NCI-H2227 treated with DMSO at 0.1 percent for 48 hours (cell line): ENCODE data around the gene SYMPK.

ENCODE experiments used
- DNase-seq: peaks from one replicate; lab custom pipeline; 2025; lab: John Stamatoyannopoulos, UW

Gene SYMPK

DNA sequence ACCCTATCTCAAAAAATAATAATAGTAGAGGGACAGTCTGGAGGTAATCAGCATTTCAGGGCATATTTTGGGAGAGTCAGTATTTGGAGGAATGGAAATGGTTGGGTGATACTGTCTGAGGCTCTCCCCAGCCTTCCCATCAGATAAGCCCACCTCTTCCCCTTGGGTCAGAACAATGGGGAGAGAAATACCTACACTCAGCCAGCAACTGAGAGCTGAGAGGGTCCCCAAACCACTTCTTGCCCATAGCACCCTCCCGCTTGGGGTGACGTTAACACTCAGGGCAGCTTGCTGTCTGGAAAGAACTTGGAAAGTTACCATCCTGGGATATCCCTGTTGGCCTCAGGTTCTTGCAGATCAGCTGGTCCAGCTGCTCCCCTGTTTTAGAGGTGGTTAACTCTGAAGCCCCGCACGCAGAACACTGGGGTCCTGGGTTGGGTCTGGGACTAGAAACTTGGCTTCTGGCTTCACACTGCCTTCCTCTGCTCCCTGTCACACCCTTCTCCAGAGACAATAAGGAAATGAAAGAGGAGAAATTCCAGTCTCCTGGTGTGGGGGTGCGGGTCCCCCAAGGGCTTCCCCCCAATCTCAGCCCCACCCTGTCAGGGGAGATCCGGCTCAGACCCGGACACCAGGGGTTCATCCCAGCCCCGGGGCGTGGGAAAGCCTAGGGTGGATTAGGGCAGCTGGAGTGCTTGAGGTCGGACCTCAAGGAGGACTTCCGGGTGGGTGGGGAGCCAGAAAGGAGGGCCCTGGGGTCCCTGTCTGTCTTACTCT is 3.6 kb upstream of the SYMPK start:
- no peak for DNase-seq

DNA sequence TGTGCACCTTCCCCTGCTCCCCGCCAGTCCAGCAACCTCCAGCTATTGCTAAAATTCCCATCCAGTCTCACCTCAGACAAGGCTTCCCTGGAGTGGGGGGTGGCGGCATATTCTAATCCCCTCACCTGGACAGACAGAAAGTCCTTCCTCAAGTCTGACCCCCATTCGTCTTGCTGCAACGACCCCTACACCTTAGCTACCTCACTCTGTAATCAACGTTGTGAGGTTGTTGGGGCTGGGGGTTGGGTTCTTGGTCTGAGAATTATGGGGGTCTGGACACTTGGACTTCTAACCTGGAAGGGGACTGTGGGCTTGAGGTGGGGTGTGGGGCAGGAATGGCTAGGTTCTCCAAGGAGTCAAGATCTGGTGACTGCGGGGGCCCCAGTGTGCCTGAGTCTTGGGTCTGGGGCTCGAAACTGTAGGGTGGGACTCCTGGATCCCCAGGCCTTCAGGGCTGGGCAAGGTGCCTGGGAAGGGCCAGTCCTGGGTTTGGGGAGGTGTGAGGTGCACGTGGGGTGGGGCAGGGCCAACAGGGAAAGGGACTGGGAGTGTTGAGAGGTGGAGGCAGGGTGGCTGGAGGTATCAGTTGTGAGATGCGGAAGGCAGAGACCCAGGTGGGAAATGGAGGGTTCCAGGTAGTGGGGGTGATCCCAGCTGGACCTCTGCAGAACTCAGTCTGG is 2.5 kb upstream of the SYMPK start:
- no peak for DNase-seq

DNA sequence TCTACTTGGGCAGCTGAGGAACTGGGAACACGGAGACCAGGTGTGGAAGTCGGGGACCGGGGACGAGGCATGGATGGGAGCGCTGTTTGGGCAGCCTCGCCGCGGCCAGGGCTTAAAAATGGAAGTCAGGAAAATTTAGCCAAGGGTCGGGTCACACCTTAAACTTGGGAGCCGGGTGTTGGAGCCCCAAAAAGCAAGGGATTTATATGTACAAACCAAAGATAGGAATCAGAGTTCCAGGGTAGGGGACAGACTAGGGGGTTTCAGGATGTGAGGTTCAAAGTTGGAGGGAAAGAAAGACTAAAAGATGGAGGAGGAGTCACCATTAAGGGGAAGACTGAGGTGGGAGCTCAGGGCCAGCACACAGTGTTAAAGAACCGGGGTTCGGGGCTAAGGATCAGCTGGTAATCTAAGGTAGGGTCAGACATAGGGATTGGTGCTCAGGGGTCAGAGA is 1.7 kb upstream of the SYMPK start:
- DNase-seq: no peak

DNA sequence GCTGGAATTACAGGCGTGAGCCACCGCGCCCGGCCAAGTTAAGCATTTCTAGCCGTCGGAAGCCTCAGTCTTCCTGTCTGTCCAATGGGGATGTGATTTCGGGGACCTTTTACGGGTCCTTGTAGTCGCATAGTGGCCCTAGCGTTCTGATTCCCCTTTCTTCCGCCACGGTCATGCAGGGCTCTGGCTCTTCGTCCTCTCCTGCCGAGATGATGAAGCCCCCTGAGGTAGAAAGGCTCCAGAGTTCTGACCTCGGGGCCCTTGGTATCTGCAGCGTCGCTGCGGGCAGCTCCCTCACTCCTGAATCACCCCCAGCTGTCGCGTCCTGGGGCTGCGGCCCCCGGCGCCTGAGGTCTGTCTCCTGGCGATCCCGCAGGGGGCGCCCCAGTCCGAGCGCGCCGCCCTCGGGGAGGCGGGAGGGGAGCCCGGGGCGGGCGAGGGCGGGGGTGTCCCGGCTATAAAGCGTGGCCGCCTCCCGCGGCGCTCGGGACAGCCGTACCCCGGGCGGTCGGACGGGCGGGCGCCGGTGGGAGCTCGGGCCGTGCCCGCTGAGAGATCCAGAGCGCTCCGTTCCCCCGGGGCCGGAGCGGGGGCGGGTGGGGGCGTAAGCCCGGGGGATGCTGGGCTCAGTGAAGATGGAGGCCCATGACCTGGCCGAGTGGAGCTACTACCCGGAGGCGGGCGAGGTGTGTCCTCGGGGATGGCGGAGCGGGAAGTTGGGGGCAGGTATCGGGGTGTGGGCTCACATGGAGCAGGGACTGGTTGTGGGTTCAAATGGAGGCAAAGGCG is 1.1 kb upstream of the SYMPK start, which contains the start of gene FOXA3:
FOXA3 (plus strand) TSS at position 487 of the 789 bp plus-strand sequence; CDS start at position 618, 131 bp downstream.
- DNase-seq: no peak

DNA sequence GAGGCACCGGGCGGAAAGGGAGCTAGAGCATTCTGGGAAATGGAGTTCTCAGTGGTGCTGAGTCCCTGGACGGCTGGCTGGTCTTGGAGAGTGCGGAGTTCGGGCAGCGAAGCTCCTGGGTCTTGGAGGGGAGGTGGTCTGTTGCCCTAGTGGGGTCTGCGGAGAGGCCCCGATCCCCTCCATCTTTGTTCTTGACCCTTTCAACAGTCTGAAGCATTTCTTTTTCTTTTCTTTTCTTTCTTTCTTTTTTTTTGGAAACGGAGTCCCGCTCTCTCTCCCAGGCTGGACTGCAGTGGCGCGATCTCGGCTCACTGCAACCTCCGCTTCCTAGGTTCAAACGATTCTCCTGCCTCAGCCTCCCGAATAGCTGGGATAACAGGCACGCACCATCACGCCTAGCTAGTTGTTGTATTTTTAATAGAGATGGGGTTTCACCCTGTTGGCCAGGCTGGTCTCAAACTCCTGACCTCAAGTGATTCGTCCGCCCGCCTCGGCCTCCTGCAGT is 440 bp upstream of the SYMPK start:
- DNase-seq: no peak

DNA sequence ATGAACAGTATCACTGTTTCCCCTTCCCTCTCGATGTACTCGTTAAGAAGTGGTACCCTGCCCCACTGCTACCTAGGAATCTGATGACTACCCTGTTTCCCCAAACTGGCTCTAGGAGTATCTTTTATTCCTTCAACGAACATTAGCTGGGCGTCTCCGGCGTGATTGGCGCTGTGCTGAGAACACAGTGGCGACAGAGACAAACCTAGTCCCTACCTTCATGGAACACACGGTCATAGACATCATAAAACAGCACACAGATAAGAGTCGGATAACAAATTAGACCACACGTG is 730 bp downstream of the SYMPK start:
- no peak for DNase-seq

DNA sequence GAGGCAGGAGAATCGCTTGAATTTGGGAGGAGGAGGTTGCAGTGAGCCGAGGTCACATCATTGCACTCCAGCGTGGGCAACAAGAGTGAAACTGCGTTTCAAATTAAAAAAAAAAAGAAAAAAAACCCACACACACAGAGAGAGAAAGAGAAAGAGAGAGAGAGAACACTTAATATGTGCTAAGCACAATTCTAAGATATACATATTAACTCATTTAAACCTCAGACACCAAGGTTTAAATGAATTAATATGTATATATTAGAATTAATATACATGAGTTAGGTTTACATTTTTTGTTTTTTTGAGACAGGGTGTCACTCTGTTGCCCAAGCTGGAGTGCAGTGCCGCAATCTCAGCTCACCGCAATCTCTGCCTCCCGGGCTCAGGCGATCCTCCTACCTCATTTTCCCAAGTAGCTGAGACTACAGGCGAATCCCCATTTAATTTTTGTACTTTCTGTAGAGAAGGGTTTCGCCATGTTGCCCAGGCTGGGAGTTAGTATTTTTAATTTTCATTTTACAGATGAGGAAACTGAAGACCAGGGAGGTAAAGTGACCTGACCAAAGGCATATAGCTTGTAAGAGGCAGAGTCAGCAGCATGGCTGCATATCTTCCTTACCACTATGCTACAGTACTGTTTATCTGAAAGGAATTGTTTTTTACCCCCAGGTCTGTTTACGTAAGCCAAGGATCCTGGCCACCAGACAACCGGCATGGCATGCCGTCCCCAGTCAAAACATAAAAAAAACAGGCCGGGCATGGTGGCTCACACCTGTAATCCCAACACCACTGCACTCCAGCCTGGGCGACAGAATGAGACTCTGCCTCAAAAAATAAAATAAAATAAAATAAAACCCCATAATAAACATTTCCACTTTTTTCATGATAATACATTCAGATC is 2.3 kb downstream of the SYMPK start:
- DNase-seq: no peak

DNA sequence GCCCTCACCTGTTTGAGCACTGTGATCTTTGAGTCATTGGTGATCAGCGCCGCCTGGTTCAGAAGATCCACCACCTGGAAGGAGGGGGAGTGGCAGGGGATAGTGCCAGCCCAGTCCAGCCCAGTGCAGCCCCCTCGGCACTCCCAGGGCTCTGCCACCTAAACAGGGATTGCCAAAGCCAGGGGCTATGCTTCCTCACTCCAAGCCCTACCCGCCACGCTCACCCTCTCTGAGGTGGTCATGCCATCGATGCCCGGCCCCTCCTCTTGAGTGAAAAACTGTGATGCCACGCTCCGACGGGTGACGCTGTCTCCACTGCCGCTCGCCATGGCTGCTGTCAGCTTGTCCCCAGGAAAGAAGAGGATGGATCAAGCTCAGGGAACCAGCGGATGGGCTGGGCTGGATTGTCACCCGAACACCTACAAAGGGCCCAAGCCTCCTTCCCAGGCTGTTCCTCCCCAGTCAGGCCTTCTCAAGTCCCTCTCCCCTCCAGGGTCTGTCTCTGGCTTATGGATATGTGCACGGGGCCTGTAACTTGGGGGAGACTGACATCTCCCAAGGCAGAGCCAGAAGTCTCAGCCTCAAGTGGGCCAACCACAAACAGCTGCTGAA is 8.7 kb downstream of the SYMPK start:
- no peak for DNase-seq

DNA sequence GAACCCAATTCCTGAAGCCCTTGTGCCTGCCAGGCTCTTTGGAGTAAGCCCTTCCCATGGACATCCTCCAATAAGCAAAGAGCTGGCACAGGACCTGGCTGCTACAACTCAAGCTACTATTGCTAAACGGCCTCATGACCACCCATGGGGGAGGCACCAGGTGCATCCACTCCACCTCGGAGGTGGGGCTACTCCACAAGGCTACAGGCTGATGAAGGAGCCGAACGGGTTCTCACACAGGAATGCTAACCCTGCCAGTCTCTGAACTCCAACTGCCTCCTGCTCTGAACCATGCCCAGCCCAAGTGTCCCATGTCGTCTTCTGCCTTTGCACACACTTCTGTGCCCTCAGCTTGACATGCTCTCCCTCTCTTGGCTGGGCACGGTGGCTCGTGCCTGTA is 10.0 kb downstream of the SYMPK start:
- DNase-seq: no peak

DNA sequence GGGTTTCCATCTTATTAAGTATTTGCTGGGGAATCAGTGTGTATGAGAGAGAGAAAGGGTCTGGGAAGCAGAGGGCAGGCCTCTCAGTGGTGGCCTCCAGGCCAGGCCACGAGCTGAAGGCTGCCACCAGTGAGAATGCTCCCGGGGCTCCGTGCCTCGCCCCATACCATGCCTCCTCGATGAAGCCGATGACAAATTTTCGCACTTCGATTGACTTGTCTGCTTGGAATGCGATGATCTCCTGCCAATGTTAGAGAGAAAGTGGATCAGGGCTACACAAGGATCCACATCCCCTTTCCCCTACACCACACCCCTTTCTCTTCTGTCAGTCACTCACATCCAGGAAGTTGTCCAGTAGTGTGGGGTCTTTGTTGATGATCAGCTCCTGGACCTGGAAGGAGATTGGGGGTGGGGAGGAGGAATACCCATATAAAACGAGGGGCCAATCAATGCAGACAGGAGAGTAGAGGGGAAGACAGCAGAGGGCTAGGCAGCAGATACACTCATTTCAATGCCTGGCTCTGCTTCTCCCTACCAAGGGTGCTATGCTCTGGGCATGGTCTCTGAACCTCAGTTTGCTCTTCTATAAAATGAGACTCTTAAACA is 10.7 kb downstream of the SYMPK start:
- DNase-seq: no peak

DNA sequence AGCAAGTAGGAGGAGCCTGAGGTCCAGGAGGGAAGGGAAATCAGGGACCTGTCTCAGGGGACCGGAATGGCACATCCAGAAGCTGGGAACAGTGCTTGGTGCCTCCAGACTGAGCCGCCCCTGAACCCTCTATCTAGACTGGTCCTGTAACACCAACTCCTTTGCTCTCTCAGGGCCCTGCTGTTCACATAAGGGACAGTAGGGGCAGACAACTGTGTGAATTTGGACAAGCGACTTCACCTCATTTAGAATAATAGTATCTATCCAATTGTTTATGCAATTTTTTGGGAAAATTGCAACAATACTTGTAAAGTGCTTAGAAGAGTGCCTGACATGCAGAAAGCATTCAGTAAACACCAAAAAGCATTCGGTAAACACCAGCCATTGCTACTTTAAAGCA is 14.0 kb downstream of the SYMPK start:
- no peak for DNase-seq

DNA sequence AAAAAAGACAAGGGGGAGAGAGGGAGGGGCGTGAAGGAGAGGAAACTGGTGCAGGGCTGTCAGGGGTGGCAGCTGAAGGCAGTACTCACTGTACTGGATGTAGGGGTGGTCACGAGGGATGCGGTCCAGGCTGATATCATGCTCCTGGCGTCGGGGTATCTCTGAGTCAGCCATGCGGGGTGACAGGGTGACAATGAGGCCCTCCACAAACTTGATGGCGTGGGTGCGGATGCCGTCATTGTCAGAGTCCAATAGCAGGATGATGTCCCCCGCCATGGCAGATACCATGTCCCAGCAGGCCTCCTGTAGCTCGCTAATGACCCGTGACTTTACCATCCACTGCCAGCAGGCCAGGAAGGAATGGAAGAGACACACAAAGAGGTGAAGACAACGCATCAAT is 15.3 kb downstream of the SYMPK start:
- DNase-seq: no peak

DNA sequence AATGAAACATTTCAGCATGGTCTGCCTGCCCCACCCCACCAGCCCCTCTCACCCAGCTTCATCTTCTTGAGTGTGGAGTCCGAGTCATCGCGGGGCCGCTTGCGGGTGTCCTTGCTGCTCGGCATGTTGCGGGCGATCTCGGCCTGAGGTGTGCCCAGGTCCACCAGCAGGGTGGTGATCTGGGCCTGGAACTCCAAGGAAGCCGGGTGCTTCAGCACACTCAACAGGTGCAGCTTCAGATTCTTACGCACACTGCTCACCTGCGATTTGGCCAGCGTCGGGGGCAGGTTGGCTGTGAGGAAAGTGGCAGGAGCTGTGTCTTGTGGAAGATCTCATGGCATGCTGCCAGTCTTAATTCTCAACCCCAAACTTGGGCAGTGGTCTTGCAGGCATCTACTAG is 20.7 kb downstream of the SYMPK start:
- no peak for DNase-seq

DNA sequence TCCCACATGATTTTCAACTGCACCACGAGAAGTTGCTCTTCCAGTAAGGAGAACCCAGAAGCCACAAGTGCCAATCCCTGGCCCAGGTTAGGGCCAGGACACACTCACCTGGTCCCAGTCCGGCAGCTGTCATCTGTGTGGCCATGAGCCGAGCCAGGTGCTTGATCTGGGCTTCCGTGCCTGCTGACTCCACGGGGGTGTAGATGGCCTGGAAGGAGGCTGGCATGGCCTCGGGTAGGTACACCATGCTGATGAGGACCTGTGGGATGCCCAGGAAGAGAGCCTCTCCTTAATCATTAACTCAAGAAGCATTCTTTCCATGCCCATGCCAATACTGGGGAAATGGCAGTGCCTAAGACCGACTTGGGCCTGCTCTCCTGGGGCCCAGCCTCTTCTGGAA is 28.0 kb downstream of the SYMPK start:
- no peak for DNase-seq

DNA sequence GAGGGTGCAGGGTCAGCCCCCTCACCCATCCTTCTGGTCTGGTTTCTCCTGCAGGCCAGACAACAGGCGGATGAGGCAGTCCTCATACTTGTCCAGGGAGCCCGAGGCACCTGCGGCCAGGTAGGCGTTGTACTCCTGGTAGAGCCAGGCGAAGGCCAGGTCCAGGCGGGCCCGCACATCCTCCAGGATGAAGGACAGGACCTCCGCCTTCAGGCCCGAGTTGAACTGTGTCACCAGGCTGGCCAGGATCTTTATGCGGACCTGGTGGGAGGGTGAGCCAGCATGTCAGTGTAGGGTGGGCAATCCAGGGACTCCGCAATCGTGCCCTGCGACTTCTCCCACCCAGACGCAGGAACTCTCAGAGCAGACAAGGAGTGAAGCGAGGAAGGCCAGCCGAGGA is 34.0 kb downstream of the SYMPK start:
- DNase-seq: no peak

DNA sequence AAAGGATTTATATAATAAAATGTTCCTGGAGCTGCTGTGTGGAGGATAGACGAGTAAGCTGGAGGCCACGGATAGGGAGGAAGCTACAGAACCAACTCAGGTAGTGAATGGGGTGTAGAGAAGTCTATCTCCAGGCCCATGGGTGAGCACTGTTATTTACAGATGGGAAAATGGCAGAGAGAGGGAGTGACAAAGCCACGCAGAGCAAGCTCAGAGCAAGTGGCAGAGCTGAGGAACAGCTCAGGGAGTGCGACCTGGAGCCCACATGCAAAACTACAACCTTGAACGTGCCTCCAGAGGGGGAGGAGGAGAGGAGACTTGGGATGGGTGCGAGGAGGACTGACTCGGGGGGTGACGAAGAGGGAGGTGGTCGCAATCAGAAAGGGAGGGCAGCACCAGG is 34.4 kb downstream of the SYMPK start:
- DNase-seq: no peak

DNA sequence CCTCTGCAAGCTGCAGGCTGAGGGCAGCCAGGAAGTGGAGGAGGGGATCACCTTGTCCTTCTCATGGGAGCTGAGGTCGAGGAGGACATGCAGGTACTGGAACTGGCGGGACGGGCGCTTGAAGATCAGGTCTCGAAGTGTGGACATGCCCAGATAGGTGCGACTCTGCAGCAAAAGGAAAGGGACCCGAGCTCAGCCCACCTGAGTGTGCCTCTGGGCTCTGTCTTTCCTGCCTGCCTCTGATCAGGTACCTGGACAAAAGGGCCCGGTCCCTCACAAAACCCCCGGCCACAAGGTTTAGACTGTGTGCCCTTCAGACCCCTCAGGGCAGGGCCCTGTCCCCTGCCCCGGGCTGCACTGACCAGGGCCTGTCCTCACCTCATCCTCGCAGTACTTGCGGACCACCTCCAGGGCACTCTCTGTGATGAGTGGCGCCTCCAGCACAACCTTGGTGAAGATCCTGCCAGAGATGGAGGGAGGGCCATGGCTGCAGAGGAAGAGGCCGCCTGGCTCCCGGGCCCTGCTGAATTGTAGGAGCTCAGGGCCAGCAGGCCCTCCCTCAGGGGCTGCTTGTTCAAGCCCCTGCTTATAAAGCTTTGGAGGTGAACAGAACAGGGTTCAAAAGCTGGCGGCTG is 35.4 kb downstream of the SYMPK start:
- no peak for DNase-seq

DNA sequence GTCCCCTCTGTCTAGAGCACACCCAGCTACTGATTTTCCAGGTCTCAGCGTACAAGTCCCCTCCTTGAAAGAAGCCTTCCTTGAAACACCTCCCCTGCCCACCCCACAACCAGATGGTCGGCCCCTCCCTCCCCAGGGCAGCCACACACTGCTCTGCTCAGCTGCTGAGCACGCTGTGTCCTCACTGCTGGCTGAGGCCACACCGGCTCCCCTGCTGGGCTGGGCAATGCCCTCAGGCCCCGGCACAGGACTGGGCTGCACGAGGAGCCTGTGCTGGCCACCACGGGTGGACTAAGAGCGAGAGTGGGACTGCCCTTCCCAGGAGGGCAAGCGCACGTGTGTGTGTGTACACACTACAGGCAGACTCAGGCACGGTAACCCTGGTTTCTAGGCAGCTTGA is 36.0 kb downstream of the SYMPK start:
- DNase-seq: no peak

DNA sequence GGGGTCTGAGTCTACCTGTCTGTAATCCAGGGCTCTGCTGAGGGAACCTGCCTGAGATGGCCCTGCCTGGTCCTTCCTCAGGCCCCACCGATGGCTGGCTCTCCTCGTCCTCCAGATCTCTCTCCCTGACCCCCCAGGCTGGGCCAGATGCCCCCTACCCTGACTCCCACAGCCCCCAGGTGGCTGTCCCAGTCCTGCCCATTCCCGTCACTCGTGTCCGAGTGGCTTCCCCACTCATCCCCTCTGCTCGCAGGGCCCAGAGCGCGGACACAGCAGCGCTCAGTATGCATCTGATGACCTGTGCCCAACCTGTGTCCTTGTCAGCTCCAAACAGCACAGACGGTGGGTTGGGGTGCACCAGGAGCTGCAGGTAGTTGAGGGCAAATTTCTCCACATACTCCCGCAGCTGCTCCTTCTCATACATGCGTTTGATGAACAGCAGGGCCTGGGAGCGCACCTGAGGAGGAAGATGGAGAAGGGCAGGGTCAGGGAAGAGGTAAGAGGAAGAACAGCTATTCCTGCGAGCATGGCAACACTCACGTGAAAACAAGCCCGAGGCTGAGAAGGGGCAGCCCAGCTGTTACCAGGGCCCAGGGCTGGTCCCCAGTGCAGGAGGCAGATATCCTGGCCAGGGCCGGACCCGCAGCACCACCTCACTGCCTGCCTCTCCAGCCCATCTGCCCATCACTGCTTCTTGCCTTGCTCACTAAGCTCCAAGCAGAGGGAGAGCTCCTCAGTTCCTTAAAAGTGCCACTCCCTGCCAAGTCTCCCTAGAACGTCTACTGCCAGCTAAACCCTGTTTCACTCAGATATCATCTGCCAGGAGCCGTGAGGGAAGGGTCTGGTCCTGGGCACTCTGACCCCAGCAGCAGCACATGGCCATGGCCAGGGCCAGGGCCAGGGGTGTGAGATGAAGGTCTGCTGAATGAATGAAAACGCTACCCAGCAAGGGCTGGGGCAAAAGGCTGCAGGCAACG is 36.7 kb downstream of the SYMPK start:
- DNase-seq: no peak
